ENCODE data around the gene FCAMR.

DNA sequence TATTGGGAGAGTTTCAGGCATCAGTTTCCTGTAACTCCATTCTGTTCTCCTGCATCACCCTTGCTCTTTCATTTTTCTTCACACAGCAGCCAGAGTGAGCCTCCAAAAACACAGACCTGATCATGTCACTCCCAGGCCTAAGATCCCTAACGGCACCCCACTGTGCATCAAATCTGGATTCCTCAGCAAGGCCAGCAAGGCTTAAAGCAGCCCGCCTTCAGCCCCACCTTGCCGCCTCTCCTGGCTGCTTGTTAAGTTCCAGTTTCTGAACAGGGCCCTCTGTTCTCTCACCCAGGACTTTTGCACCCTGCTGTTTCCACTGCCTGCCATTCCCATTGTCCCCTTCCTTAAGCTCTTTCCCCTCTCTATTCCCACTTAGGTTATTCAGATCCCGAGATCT is 33.0 kb upstream of the FCAMR start:
- TF ChIP-seq POLR2A (IDR thresholded peaks at IDR 0.05; ENCODE audit: low read depth, low read length) = no peak
- TF ChIP-seq POLR2AphosphoS5 (IDR thresholded peaks at IDR 0.05; ENCODE audit: low read depth, low read length) = no peak
- no peak for TF ChIP-seq TAF1 (IDR thresholded peaks at IDR 0.05; ENCODE audit: borderline replicate concordance, low read depth, low read length)

Data from GM12892 (cell line).